Right kidney (tissue), 1 donor: ENCODE data around the gene PCED1B.
"Not testable (repeated sequence)": the region's sequence is repeated elsewhere in the genome, so short reads cannot be mapped to it uniquely, and the experiment has no call there.

Source experiments
- DNase-seq: peaks from one replicate; pipeline ENCODE4 v3.0.0-alpha.2; 2016

The PCED1B gene

GRCh38 chr12:47210776-47211175 lies 131.4 kb downstream of the PCED1B start:
- DNase-seq = no peak

GRCh38 chr12:47212701-47213039 lies 133.2 kb downstream of the PCED1B start:
- DNase-seq = no peak

DNA sequence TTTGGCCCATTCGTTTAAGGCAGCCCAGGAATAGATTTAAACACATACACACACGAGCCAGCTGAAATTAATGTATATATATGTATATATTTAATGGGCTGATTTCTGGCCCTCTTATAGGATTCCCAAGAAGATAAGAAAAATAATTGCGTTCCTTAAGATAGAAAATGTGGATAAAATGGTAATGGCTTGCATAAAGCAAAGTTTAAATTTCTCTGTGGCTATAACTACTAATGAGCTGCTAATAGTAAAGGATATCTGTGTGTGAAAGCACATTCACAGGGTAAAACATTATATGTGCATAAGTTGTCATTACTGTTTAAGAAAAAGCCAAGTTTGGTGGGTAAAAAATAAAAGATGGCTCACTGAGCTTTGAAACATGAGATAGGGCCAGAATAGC lies 134.0 kb downstream of the PCED1B start:
- DNase-seq = no peak

- no peak for DNase-seq
Observed at GRCh38 chr12:47214001-47214619, 134.7 kb downstream of the PCED1B start.

DNA sequence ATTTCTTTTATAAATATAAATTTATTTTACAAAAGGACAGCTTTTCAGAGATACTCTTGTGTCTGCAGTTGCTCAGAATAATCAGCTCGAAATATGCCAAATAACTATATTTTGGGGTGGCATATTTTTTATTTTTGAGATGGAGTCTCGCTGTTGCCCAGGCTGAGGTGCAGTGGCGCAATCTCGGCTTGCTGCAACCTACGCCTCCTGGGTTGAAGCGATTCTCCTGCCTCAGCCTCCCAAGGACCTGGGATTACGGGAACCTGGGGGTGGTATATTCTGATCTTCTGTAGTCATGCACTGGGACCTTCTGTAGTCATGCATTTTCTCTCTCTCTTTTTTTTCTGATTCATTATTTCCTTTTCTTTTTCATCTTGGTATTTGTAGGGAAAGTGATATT lies 135.3 kb downstream of the PCED1B start:
- no peak for DNase-seq

DNA sequence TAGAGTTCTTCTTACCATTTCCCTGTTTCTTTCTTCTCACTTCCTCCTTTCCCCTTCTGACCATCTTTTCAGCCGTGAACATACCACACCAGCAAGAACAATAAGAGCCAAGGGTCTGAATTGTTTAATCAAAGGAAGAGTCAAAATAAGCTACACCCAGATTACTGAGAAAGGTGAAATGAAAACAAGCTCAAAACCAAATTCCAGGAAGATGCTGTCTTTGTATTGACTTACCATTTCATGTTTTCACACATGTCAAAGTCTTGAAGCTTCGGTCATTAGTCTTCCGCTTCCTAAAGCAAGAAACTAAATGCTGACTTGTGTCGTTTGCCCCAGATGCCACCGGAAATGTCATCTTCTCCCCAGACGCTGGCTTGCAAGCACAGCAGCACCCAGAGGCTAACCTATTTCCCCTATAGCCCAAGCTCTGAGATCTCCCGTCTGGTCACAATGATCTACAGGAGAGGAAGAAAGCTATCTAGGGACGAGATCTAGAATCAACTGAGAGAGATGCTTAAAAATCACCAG lies 136.8 kb downstream of the PCED1B start:
- DNase-seq = no peak

GRCh38 chr12:47217595-47217869 lies 138.1 kb downstream of the PCED1B start:
- DNase-seq = not testable (repeated sequence)

GRCh38 chr12:47218191-47218654 lies 138.8 kb downstream of the PCED1B start:
- no peak for DNase-seq

DNA sequence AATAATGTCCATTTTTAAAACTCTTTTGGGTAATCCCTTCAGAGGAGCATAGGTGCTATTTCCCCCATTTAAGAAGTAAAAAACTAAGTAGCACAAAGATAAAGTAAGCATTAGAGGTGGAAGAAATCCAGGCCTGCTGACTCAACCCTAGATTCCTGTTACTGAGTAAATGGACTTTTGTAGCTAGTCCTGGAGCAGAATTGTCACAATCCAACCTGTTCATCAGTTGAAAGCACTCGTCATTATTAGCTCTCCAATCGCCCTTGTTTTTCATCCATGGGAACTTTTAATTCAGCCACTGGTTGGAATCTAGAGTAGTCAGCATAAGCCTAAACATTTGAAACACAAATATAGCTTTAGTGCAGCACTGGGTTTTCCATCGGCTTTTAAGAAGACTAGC lies 139.8 kb downstream of the PCED1B start:
- no peak for DNase-seq

GRCh38 chr12:47221256-47222023 lies 142.0 kb downstream of the PCED1B start:
- no peak for DNase-seq

DNA sequence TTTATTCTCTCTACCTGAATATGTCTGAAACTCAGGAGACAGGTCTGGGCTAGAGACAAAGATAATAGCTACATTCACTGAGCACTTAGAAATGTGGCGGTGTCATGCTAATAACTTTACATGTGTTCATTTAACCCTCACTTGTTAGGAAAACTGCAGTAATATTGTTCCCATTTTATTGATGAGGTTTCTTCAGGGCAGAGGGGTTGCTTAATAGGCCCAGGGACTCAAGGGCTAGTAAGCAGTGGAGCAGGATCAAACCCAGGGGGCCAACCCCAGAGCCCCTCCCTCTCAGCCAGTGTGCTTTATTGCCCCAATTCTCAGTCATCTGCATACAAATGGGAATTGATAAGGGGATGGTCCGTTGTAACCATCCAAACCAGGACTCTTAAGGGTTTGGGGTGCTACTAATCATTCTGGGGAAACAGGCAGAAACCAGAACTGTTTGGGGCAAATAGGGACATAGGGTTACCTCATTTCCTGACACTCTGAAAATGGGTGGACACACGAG lies 143.2 kb downstream of the PCED1B start:
- DNase-seq = no peak

DNA sequence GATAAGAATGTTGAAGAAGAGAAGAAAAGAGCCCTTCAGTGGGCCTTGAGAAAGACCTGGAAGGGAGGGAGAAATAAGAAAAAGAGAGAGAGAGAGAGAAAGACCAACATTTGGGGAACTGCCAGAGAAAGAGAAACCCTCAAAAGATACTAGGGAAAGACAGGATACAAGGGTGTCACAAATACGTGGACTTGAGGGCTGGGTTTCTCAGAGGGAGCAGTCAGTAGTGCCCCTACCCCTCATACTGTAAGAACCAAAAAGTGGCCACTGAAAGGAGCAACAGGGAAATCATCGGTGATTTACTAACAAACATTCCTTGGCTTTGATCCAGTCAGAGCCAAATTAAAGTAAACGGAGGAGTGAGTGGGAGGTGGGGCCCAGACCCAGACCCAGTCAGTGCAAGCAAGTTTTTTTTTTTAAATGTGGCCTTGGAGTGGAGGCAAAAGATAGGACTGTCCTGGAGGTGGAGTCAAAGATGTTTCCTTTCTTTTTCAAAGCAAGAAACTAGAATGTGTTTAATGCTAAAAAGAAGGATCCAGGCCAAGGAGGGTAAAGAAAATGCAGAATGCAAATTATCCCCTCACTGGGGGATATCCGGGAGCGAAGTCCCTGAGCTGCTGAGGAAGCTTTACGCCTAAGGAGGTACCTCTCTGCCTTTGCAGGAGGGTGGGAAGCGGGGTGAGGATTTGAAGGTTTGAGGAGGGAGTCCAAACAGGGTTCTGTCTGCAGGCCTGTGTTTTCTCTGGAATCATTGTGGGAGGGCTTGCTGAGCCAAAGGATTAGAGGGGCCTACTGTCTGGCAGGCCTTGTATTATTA lies 143.8 kb downstream of the PCED1B start:
- peak; percentile 31 for DNase-seq

GRCh38 chr12:47223848-47224213 lies 144.4 kb downstream of the PCED1B start:
- DNase-seq = no peak

DNA sequence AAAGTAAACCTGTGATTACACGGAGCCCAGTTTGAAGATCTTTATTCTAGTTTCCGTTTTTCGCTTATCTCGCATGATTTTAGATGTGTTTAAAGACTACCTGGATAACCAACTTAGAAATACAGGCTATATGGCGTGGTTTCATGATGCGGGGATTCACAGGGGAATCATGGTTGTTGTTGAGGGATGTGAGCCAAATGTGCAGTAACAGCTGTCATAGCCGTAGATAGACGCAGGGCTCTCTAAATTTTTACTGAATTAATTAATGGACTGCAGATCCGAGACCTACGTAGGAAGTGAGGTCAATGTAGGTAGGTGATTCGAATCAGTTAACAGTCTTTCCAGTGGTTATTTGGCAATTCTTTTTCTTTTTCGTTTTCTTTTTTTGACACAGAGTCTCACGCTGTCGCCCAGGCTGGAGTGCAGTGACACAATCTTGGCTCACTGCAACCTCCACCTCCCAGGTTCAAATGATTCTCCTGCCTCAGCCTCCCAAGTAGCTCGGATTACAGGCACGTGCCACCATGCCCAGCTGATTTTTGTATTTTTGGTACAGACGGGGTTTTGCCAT lies 145.2 kb downstream of the PCED1B start:
- DNase-seq = no peak

- DNase-seq = no peak
Observed at GRCh38 chr12:47225356-47225755, 145.9 kb downstream of the PCED1B start.

DNA sequence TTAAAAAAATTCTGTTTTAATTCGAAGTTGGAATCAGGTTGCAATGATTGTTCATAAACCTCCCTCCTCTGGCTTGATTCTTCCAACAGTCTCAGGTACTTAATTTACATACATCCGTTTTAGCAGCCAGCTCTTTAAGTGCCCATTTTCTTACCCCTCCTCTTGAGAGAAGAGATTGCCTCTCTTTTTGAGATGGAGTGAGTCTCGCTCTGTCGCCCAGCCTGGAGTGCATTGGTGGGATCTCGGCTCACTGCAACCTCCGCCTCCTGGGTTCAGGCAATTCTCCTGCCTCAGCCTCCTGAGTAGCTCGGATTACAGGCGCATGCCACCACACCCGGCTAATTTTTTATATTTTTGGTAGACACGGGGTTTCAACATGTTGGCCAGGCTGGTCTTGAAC lies 146.8 kb downstream of the PCED1B start:
- DNase-seq = no peak

- no peak for DNase-seq
Observed at GRCh38 chr12:47228802-47229201, 149.4 kb downstream of the PCED1B start.

DNA sequence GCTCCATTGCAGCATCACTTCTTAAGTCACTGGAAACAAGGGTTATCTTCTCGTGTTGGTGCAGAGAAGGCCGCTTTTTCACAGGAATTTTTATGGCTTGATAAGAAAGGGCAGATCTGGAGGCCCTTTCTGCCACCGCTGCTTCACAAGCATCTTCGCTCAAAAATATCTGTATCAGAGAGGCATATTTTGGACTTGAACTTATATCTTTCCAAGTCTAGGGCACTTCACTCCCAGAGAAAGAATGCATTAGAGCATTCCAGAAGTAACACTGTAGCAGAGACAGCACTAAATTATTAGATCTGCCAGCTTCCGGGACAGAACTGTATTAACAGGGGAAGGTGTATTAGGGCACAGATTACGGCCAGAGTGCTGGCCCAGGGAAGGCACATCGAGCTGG lies 152.0 kb downstream of the PCED1B start:
- no peak for DNase-seq

DNA sequence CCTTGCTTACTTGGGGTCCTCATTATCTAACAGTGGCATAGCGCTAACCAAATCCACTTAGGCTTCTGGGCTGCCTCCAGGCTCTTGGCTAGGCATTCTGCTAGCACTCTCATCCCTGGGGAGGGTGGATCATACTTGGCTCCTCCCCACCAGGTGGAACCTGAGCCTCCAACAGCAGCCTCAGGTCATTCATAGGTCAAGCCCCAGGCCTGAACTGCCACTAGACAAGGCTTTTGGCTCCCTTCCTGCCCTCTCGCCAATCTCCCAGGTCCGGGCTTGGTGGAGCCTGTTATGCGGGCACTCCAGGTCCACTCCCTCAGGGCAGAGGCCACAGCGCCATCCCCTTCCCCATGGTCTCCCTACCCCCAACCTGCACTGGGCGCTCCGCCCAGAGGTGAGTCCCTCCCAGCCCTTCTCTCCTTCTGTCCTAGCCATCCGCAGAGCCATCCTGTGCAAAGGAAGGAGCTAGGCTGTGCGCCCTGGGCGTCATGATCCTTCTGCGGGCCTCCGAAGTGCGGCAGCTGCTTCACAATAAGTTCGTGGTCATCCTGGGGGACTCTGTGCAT lies 155.2 kb downstream of the PCED1B start:
- DNase-seq = no peak

GRCh38 chr12:47235258-47236040 lies 156.0 kb downstream of the PCED1B start:
- DNase-seq = no peak

GRCh38 chr12:47236109-47236714 lies 156.8 kb downstream of the PCED1B start:
- no peak for DNase-seq
